ENCODE data around the gene FBXO11.

Gene FBXO11

DNA sequence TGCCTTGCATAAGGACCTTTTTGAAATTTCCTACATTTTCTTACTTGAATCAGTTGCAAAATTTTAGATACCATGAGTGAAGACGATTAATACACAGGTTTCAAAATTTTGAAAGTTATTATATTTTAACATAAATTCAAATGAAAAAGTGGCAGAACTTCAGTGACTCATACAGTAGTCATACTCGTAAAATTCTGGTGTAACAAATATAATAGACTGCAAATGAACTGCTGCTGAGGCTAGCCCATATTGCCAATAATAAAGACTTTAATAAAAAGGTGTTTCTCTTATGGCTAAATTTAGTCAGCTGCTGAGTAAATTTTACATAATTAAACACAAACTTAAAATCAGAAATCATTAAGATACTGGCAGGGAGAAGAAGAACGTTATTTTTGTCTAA lies 86.5 kb downstream of the FBXO11 start:
- TF ChIP-seq, protein P1, sequence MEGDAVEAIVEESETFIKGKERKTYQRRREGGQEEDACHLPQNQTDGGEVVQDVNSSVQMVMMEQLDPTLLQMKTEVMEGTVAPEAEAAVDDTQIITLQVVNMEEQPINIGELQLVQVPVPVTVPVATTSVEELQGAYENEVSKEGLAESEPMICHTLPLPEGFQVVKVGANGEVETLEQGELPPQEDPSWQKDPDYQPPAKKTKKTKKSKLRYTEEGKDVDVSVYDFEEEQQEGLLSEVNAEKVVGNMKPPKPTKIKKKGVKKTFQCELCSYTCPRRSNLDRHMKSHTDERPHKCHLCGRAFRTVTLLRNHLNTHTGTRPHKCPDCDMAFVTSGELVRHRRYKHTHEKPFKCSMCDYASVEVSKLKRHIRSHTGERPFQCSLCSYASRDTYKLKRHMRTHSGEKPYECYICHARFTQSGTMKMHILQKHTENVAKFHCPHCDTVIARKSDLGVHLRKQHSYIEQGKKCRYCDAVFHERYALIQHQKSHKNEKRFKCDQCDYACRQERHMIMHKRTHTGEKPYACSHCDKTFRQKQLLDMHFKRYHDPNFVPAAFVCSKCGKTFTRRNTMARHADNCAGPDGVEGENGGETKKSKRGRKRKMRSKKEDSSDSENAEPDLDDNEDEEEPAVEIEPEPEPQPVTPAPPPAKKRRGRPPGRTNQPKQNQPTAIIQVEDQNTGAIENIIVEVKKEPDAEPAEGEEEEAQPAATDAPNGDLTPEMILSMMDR (IDR thresholded peaks at IDR 0.05; ENCODE audit: low read depth, low read length): no peak
- Histone ChIP-seq H3K36me3 (peaks cover 90% of the 10 kb centered on the region), H3K27me3 (ENCODE audit: insufficient read depth, low read depth, severe bottlenecking) (no peaks in the 10 kb centered on the region)

DNA sequence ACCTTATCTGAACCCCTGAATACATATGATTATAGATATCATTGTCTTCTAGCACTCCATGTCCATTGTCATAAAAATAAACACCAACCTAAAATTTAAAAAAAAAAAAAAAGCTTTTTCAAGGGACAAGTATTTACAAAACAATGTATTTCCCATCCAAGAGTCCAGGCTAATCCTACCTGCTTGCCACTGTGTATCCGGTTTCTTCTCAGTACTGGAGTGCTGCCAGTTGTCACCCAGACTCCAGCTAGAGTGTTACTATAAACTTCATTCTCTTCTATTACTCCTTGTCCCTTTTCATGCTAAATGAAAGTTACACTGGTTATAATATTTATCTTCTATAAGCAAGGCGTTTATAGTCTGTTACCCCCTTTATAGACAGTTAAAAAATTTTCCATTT lies 87.5 kb downstream of the FBXO11 start:
- peaks cover 94% of the 10 kb centered on the region for H3K36me3 ChIP-seq
- no peak overlapping the region for H3K27ac ChIP-seq
- H3K27me3 ChIP-seq (ENCODE audit: insufficient read depth, low read depth, severe bottlenecking): no peaks in the 10 kb centered on the region
- no peak for DNase-seq
- H3K4me3 ChIP-seq (ENCODE audit: low read depth, low read length): no peak overlapping the region
- H3K9me3 ChIP-seq (ENCODE audit: severe bottlenecking): no peaks in the 10 kb centered on the region
- TF ChIP-seq, protein P1 (IDR thresholded peaks at IDR 0.05; ENCODE audit: low read depth, low read length): no peak

More for the DNA sequence above, 86.5 kb downstream of the FBXO11 start:
- no peaks in the 10 kb centered on the region for H3K9me3 ChIP-seq (ENCODE audit: severe bottlenecking)
- DNase-seq: no peak
- H3K27ac ChIP-seq: no peak overlapping the region
- no peak overlapping the region for H3K4me3 ChIP-seq (ENCODE audit: low read depth, low read length)

DNA sequence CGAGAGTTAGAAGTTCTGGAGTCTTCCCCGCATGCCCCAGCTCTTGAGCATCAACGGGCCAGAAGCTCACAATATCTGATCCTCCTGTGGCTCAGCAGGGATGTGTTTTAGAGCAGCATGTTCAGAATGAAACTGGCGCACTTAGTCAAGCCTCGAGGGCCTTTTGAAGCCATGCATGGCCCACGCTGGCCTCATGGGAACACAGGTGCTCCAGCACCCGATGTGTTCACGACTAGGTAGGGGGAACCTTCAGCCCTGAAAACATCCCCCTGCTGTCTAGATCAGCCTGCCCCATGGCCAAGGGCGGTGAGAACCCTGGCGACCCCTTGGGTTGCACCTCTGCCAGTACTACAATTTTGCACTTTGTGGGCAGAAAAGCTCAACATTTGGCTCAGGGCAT lies 90.5 kb downstream of the FBXO11 start:
- H3K27ac ChIP-seq: no peak overlapping the region
- H3K27me3 ChIP-seq (ENCODE audit: insufficient read depth, low read depth, severe bottlenecking): no peaks in the 10 kb centered on the region
- H3K4me3 ChIP-seq (ENCODE audit: low read depth, low read length): no peak overlapping the region
- H3K36me3 ChIP-seq: peaks cover 88% of the 10 kb centered on the region
- no peaks in the 10 kb centered on the region for H3K9me3 ChIP-seq (ENCODE audit: severe bottlenecking)
- TF ChIP-seq, protein P1 (IDR thresholded peaks at IDR 0.05; ENCODE audit: low read depth, low read length): no peak
- no peak for DNase-seq

DNA sequence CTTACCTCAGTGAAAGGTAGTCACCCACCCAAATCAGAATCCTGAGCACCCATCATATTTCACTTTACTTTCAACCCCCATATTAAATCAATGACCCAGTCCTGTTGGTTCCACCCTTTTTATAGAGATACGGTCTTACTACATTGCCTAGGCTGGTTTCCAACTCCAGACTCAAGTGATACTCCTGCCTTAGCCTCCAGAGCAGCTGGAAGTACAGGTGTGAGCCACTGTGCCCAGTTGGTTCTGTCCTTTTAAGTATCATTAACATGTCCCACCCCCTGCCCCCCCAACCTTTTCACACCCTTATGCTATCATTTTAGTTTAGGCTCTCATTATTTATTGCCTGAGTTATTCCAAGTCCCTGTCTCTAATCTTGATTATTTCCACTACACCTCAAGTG lies 94.6 kb downstream of the FBXO11 start:
- Histone ChIP-seq H3K9me3 (ENCODE audit: severe bottlenecking) (no peaks in the 10 kb centered on the region), H3K4me3 (ENCODE audit: low read depth, low read length) (no peak overlapping the region), H3K27ac (no peak overlapping the region), H3K27me3 (ENCODE audit: insufficient read depth, low read depth, severe bottlenecking) (no peaks in the 10 kb centered on the region), H3K36me3 (peaks cover 86% of the 10 kb centered on the region)
- no peak for DNase-seq
- TF ChIP-seq, protein P1 (IDR thresholded peaks at IDR 0.05; ENCODE audit: low read depth, low read length): no peak

DNA sequence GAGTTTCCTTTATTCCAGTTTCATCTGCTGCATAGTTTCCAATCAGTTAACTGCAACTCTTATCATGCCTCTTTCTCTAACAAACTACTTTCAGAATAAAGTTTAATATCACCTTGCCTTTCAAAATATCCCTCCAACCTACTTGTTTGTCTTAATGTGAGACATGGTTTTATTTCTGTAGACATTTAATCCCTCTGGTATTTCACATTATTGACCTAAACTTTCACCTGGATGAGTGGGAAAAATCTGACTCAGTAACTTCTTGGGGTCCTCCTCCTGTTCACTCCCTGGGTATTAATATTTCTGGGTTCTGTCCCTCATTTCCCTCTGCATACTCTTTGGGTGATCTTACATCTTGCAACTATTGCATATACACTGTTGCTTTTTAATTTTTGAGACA lies 95.4 kb downstream of the FBXO11 start:
- TF ChIP-seq, protein P1 (IDR thresholded peaks at IDR 0.05; ENCODE audit: low read depth, low read length): no peak
- no peak for DNase-seq
- H3K9me3 ChIP-seq (ENCODE audit: severe bottlenecking): no peaks in the 10 kb centered on the region
- no peaks in the 10 kb centered on the region for H3K27me3 ChIP-seq (ENCODE audit: insufficient read depth, low read depth, severe bottlenecking)
- no peak overlapping the region for H3K27ac ChIP-seq
- H3K4me3 ChIP-seq (ENCODE audit: low read depth, low read length): no peak overlapping the region
- H3K36me3 ChIP-seq: peaks cover 86% of the 10 kb centered on the region

DNA sequence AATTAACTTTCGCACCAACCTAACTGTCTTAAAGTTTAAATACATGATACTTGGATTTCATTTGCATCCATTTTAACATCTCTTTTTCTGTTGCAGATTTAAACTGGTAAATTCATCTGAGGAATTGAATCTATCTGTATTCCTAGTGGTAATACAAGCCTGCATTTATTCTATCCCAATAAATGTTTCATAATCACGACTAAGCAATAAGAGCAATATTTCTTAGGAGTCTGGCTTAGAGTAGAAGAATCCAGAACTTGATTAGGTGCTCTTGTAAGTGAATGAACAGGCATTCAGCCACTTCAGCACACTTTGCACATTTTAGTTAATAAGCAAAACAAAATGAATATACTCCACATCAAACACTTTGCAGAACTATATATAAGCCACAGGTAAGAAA lies 96.4 kb downstream of the FBXO11 start:
- H3K36me3 ChIP-seq: peaks cover 88% of the 10 kb centered on the region
- TF ChIP-seq, protein P1 (IDR thresholded peaks at IDR 0.05; ENCODE audit: low read depth, low read length): no peak

More for the DNA sequence above, 96.4 kb downstream of the FBXO11 start:
- H3K27ac ChIP-seq: no peak overlapping the region
- DNase-seq: no peak
- no peak overlapping the region for H3K4me3 ChIP-seq (ENCODE audit: low read depth, low read length)
- H3K27me3 ChIP-seq (ENCODE audit: insufficient read depth, low read depth, severe bottlenecking): no peaks in the 10 kb centered on the region
- H3K9me3 ChIP-seq (ENCODE audit: severe bottlenecking): no peaks in the 10 kb centered on the region

All from WERI-Rb-1 (cell line).